Peyer's patch (tissue), 4 donors: ENCODE data around the gene DCTD.

Experiments used
- CTCF ChIP-seq, 6 experiments: fragments of 450-650 bp in 4 of 6; fragments of 200-600 bp in 2 of 6; sonication (generic) in 1 of 6; IDR thresholded peaks; one replicate each; pipeline ENCODE4 v1.5.1; 2017 to 2019; ENCODE audit warnings: antibody characterized with exemption in 6 of 6, mild to moderate bottlenecking in 3 of 6, moderate library complexity in 1 of 6
- POLR2A ChIP-seq, 2 donors: fragments of 450-650 bp; IDR thresholded peaks; one replicate each; pipeline ENCODE4 v1.5.1; 2017; ENCODE audit warnings: antibody characterized with exemption in 2 of 2, mild to moderate bottlenecking in 2 of 2, moderate library complexity in 2 of 2

- TF ChIP-seq POLR2A (IDR thresholded peaks at IDR 0.05) (peak; percentile 38 to 49), CTCF (IDR thresholded peaks at IDR 0.05) (peak in 3 of 6 experiments; percentile 8 to 34 (median 15))
Measured at GRCh38 chr4:182917182-182918043, at the start of gene DCTD.
